Type B pancreatic cell (in vitro differentiated cells): ENCODE measurements around the gene PKHD1. TPM values are rescaled to one million over a fixed set of nuclear protein-coding genes. Genes with fewer than 3 reads are reported as not detected.

ENCODE experiments used
- DNase-seq: peaks from one replicate; pipeline ENCODE4 v3.0.0; 2021; ENCODE audit warnings: mixed read lengths; ENCODE audit not compliant: unreplicated experiment; ENCODE audit errors: extremely low spot score
- H3K27ac Mint-ChIP-seq: 2 replicates; pipeline ENCODE4 v1.8.0; 2021; ENCODE audit warnings: mild to moderate bottlenecking, mixed read lengths
- H3K27me3 Mint-ChIP-seq: 2 replicates; pipeline ENCODE4 v1.8.0; 2021; ENCODE audit warnings: mixed read lengths
- H3K36me3 Mint-ChIP-seq: 2 replicates; pipeline ENCODE4 v1.8.0; 2021; ENCODE audit warnings: mixed read lengths
- H3K4me1 Mint-ChIP-seq: one replicate; pipeline ENCODE4 v1.8.0; 2021; ENCODE audit warnings: mixed read lengths; ENCODE audit not compliant: unreplicated experiment
- H3K4me3 Mint-ChIP-seq: 2 replicates; pipeline ENCODE4 v1.8.0; 2021; ENCODE audit warnings: mild to moderate bottlenecking, mixed read lengths
- H3K9me3 Mint-ChIP-seq: 2 replicates; pipeline ENCODE4 v1.8.0; 2021; ENCODE audit warnings: mixed read lengths
- CTCF ChIP-seq: fragments of 200-600 bp; sonication (generic); conservative IDR thresholded peaks from 2 replicates; pipeline ENCODE4 v1.5.0; 2021; ENCODE audit warnings: antibody characterized with exemption, mild to moderate bottlenecking
- total RNA-seq: library from RNA; stranded (reverse); gene quantifications from 2 replicates; pipeline ENCODE4 v1.2.1, GENCODE V29; 2021; ENCODE audit warnings: low replicate concordance

Gene PKHD1
- total RNA-seq, 1 donor from 2014 or later, result 0.75 TPM

GRCh38 chr6:52081237-52081636 is 6.2 kb downstream of the PKHD1 start:
- H3K9me3 Mint-ChIP-seq, result peaks cover 4% of the 10 kb centered on the region
- no peak overlapping the region for H3K27ac Mint-ChIP-seq
- no peak for DNase-seq
- no peaks in the 10 kb centered on the region for H3K36me3 Mint-ChIP-seq
- TF ChIP-seq CTCF, result no peak
- peaks cover 28% of the 10 kb centered on the region for H3K4me1 Mint-ChIP-seq
- H3K27me3 Mint-ChIP-seq, result peaks cover 14% of the 10 kb centered on the region
- no peak overlapping the region for H3K4me3 Mint-ChIP-seq

GRCh38 chr6:52077961-52078625 is 9.3 kb downstream of the PKHD1 start:
- TF ChIP-seq CTCF, result no peak
- no peak overlapping the region for H3K27ac Mint-ChIP-seq
- peaks cover 4% of the 10 kb centered on the region for H3K9me3 Mint-ChIP-seq
- H3K4me1 Mint-ChIP-seq, result peaks cover 33% of the 10 kb centered on the region
- peaks cover 21% of the 10 kb centered on the region for H3K27me3 Mint-ChIP-seq
- no peaks in the 10 kb centered on the region for H3K36me3 Mint-ChIP-seq
- no peak for DNase-seq
- no peak overlapping the region for H3K4me3 Mint-ChIP-seq

GRCh38 chr6:52077180-52077884 is 10.1 kb downstream of the PKHD1 start:
- H3K27me3 Mint-ChIP-seq, result peaks cover 26% of the 10 kb centered on the region
- DNase-seq, result no peak
- H3K4me3 Mint-ChIP-seq, result no peak overlapping the region
- peaks cover 33% of the 10 kb centered on the region for H3K4me1 Mint-ChIP-seq
- H3K36me3 Mint-ChIP-seq, result no peaks in the 10 kb centered on the region
- peaks cover 4% of the 10 kb centered on the region for H3K9me3 Mint-ChIP-seq
- no peak overlapping the region for H3K27ac Mint-ChIP-seq
- no peak for TF ChIP-seq CTCF

GRCh38 chr6:52076791-52077179 is 10.6 kb downstream of the PKHD1 start:
- H3K27ac Mint-ChIP-seq, result no peak overlapping the region
- peaks cover 4% of the 10 kb centered on the region for H3K9me3 Mint-ChIP-seq
- H3K4me1 Mint-ChIP-seq, result peaks cover 33% of the 10 kb centered on the region
- H3K36me3 Mint-ChIP-seq, result no peaks in the 10 kb centered on the region
- H3K4me3 Mint-ChIP-seq, result no peak overlapping the region
- no peak for DNase-seq
- no peak for TF ChIP-seq CTCF
- peaks cover 28% of the 10 kb centered on the region for H3K27me3 Mint-ChIP-seq

GRCh38 chr6:52074716-52075115 is 12.7 kb downstream of the PKHD1 start:
- no peak for DNase-seq
- peaks cover 24% of the 10 kb centered on the region for H3K27me3 Mint-ChIP-seq
- peaks cover 1% of the 10 kb centered on the region for H3K9me3 Mint-ChIP-seq
- TF ChIP-seq CTCF, result no peak
- no peaks in the 10 kb centered on the region for H3K36me3 Mint-ChIP-seq
- no peak overlapping the region for H3K4me3 Mint-ChIP-seq
- H3K4me1 Mint-ChIP-seq, result peaks cover 31% of the 10 kb centered on the region
- H3K27ac Mint-ChIP-seq, result no peak overlapping the region
